ENCODE results near the gene STPG2. TPM values are rescaled to one million over a fixed set of nuclear protein-coding genes. Genes with fewer than 3 reads are reported as not detected.

Gene STPG2
- total RNA-seq, 4 donors from 2014 or later = 0.31 TPM; not detected in 3

DNA sequence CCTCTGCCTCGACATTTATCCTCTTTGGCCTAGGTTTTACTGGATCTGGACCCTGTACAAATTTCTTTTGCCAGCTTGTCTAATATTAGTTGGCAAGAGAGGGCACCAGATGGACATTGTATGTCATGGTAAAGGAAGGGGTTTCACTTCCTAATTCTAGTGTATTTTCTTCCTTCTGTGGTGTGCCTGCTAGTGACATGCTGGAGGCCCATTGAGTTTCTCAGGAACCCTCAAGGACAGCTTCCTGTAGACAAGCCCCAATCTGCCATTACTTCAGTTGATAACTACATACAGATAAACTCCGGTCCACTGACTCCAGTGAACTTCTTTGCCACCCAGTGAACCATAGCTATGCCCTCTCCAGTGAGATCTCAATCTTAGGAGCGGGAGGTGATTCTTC lies 116.9 kb downstream of the STPG2 start:
- intact Hi-C loops (cut with DNase I) = no loop called here
- no peaks in the 10 kb centered on the region for H3K36me3 ChIP-seq
- no peak for DNase-seq
- TF ChIP-seq POLR2A (IDR thresholded peaks at IDR 0.05) = no peak
- TF ChIP-seq, protein P1, sequence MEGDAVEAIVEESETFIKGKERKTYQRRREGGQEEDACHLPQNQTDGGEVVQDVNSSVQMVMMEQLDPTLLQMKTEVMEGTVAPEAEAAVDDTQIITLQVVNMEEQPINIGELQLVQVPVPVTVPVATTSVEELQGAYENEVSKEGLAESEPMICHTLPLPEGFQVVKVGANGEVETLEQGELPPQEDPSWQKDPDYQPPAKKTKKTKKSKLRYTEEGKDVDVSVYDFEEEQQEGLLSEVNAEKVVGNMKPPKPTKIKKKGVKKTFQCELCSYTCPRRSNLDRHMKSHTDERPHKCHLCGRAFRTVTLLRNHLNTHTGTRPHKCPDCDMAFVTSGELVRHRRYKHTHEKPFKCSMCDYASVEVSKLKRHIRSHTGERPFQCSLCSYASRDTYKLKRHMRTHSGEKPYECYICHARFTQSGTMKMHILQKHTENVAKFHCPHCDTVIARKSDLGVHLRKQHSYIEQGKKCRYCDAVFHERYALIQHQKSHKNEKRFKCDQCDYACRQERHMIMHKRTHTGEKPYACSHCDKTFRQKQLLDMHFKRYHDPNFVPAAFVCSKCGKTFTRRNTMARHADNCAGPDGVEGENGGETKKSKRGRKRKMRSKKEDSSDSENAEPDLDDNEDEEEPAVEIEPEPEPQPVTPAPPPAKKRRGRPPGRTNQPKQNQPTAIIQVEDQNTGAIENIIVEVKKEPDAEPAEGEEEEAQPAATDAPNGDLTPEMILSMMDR (IDR thresholded peaks at IDR 0.05) = no peak
- no peaks in the 10 kb centered on the region for H3K4me1 ChIP-seq
- peaks cover 0 to 11% (median 0%) of the 10 kb centered on the region in 3 donors for H3K9me3 ChIP-seq
- no peaks in the 10 kb centered on the region for H3K27me3 ChIP-seq
- 79 to 81% methylated on average over 3 of the region's 3 CpGs for WGBS, 2 donors
- H3K27ac ChIP-seq = no peak overlapping the region
- H3K4me3 ChIP-seq = no peak overlapping the region

DNA sequence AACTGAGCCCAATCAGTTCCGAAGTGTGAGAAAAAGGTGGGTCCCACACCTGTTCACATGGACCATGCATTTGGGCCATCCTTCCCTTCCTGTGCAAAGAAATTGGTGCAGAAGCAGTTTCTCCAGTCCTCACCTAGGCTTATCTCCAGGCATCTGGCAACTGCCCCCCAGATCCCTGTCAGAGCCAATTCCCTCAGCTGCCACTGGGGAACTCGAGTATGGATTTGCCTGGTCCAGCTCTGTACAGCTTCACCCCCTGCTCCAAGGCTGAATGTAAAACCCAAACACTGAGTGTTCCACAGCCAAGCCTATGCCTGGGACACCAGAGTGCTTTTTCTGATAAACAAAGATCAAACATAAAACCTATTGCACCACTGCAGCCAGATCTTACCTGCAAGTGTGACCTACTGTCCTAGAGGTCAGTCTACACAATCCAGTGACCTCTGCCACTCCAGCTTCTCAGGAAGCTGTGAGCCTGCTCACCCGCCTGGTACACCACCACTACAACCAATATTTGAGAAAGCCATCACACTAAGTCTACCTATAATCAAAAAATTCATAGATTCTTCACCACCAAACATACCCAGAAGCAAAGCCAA lies 136.4 kb downstream of the STPG2 start:
- TF ChIP-seq, protein P1 (IDR thresholded peaks at IDR 0.05) = no peak
- TF ChIP-seq POLR2A (IDR thresholded peaks at IDR 0.05) = no peak
- no peaks in the 10 kb centered on the region for H3K36me3 ChIP-seq
- no peak overlapping the region for H3K4me3 ChIP-seq
- intact Hi-C loops (cut with DNase I) = no loop called here
- no peak for DNase-seq
- peaks cover 0 to 9% (median 0%) of the 10 kb centered on the region in 3 donors for H3K9me3 ChIP-seq
- H3K27ac ChIP-seq = no peak overlapping the region
- no peaks in the 10 kb centered on the region for H3K4me1 ChIP-seq
- 51 to 72% methylated on average over 2 of the region's 3 CpGs for WGBS, 2 donors
- no peaks in the 10 kb centered on the region for H3K27me3 ChIP-seq

DNA sequence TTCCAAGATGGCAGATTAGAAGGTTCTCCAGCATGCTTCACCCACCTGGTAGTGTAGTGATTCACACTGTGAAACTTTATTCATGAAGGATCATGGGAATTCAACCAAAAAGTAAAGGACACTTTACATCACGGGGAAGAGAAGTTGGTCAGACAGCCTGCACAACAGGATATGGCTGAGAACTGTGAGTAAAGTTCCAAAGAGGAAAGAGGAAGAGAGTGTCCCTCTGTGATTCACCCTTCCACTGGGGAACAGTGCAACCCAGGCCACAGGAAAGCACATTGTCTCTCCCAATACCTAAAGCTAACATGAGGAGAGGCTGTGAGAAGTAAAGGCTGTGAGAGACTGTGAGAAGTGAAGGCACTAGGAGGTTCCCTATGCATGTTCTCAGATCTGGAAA lies 137.2 kb downstream of the STPG2 start:
- intact Hi-C loops (cut with DNase I) = no loop called here
- DNase-seq = no peak
- TF ChIP-seq, protein P1 (IDR thresholded peaks at IDR 0.05) = no peak
- TF ChIP-seq POLR2A (IDR thresholded peaks at IDR 0.05) = no peak
- Histone ChIP-seq H3K9me3 (peaks cover 0 to 9% (median 0%) of the 10 kb centered on the region in 3 donors), H3K27ac (no peak overlapping the region), H3K27me3 (no peaks in the 10 kb centered on the region), H3K4me3 (no peak overlapping the region), H3K4me1 (no peaks in the 10 kb centered on the region), H3K36me3 (no peaks in the 10 kb centered on the region)
- 42 to 83% methylated on average over 1 of the region's 1 CpG for WGBS, 2 donors

DNA sequence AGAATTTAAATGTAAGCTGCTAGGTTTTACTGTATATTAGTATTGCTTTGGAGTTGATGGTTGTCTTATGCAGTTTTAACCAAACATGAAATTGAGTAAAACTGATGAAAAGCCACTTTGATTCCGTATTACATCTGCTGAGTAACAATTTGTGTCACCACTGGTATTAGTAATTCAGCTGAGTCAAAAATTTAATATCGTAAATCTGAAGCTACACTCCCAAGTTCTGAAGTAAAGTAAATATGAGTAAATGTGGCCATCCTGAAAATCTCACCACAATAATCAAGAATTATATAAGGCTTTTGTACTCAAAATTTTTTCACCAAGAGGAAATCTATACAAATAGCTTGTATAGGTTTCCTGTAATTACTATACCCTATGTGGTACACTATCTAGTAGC lies 142.3 kb downstream of the STPG2 start:
- intact Hi-C loops (cut with DNase I) = no loop called here
- H3K4me3 ChIP-seq = no peak overlapping the region
- 71% methylated on average over 2 of the region's 2 CpGs for WGBS, 2 donors
- no peak for TF ChIP-seq POLR2A (IDR thresholded peaks at IDR 0.05)
- TF ChIP-seq, protein P1 (IDR thresholded peaks at IDR 0.05) = no peak
- H3K27me3 ChIP-seq = no peaks in the 10 kb centered on the region
- no peaks in the 10 kb centered on the region for H3K36me3 ChIP-seq
- no peak overlapping the region for H3K27ac ChIP-seq
- no peaks in the 10 kb centered on the region for H3K9me3 ChIP-seq
- no peak for DNase-seq
- H3K4me1 ChIP-seq = no peaks in the 10 kb centered on the region

DNA sequence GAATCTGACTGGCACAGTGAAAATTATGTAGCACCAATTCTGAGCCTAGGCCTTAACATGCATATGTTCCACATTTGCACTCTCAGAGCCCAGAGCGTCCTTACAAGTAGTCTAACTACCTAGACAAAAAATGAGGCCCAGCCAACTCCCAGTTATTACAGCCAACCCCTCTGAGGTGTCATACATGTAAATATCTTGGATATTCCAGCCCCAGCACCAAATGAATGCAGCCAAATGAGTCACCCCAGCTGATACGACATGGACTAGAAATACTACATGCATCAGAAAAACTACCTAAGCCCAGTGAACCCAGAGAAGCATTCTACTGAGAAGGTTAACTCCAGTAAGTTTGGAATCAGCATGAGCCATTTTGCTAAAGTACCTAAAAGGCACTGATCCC lies 145.1 kb downstream of the STPG2 start:
- Histone ChIP-seq H3K9me3 (peaks cover 0 to 14% (median 0%) of the 10 kb centered on the region in 3 donors), H3K27ac (no peak overlapping the region), H3K4me1 (no peaks in the 10 kb centered on the region), H3K4me3 (no peak overlapping the region), H3K36me3 (no peaks in the 10 kb centered on the region), H3K27me3 (no peaks in the 10 kb centered on the region)
- intact Hi-C loops (cut with DNase I) = no loop called here
- TF ChIP-seq, protein P1 (IDR thresholded peaks at IDR 0.05) = no peak
- TF ChIP-seq POLR2A (IDR thresholded peaks at IDR 0.05) = no peak
- WGBS, 2 donors = 53 to 74% methylated on average over 2 of the region's 2 CpGs
- DNase-seq = no peak
